Gastrocnemius medialis (tissue), 4 donors: ENCODE data around the gene SLC2A14.
"Not testable (repeated sequence)": the region's sequence is repeated elsewhere in the genome, so short reads cannot be mapped to it uniquely, and the experiment has no call there.

Experiments used
- POLR2A ChIP-seq, 2 donors: fragments of 450-650 bp; IDR thresholded peaks; one replicate each; pipeline ENCODE4 v1.6.1; 2017; ENCODE audit warnings: antibody characterized with exemption in 2 of 2, mild to moderate bottlenecking in 2 of 2, moderate library complexity in 2 of 2
- TF ChIP-seq, protein P1 (sequence below), 5 experiments: fragments of 450-650 bp in 3 of 5; fragments of 200-600 bp in 2 of 5; sonication (generic) in 2 of 5; IDR thresholded peaks in 4 of 5; conservative IDR thresholded peaks in 1 of 5; 1 replicate in 4 of 5; 2 replicates in 1 of 5; pipeline ENCODE4 v1.5.1; 2016 to 2019; ENCODE audit warnings: antibody characterized with exemption in 5 of 5, mild to moderate bottlenecking in 3 of 5, moderate library complexity in 3 of 5

GRCh38 chr12:7829737-7830136 is 43.0 kb downstream of the SLC2A14 start:
- TF ChIP-seq, protein P1, sequence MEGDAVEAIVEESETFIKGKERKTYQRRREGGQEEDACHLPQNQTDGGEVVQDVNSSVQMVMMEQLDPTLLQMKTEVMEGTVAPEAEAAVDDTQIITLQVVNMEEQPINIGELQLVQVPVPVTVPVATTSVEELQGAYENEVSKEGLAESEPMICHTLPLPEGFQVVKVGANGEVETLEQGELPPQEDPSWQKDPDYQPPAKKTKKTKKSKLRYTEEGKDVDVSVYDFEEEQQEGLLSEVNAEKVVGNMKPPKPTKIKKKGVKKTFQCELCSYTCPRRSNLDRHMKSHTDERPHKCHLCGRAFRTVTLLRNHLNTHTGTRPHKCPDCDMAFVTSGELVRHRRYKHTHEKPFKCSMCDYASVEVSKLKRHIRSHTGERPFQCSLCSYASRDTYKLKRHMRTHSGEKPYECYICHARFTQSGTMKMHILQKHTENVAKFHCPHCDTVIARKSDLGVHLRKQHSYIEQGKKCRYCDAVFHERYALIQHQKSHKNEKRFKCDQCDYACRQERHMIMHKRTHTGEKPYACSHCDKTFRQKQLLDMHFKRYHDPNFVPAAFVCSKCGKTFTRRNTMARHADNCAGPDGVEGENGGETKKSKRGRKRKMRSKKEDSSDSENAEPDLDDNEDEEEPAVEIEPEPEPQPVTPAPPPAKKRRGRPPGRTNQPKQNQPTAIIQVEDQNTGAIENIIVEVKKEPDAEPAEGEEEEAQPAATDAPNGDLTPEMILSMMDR (IDR thresholded peaks at IDR 0.05 in 4 of 5, conservative IDR thresholded peaks at IDR 0.05 in 1 of 5), result not testable (repeated sequence)
- TF ChIP-seq POLR2A (IDR thresholded peaks at IDR 0.05), result not testable (repeated sequence)
